ENCODE results near the gene FABP3.

FABP3 gene

GRCh38 chr1:31373056-31373896 is at the start of gene FABP3:
TSS of gene FABP3 (minus strand) at chr1:31373076. CDS start at chr1:31373014, 62 bp downstream.
- peak; percentile 42 for DNase-seq

GRCh38 chr1:31421371-31422040 is 48.6 kb upstream of the FABP3 start:
- no peak for DNase-seq

GRCh38 chr1:31420716-31421115 is 47.8 kb upstream of the FABP3 start:
- DNase-seq = no peak

DNA sequence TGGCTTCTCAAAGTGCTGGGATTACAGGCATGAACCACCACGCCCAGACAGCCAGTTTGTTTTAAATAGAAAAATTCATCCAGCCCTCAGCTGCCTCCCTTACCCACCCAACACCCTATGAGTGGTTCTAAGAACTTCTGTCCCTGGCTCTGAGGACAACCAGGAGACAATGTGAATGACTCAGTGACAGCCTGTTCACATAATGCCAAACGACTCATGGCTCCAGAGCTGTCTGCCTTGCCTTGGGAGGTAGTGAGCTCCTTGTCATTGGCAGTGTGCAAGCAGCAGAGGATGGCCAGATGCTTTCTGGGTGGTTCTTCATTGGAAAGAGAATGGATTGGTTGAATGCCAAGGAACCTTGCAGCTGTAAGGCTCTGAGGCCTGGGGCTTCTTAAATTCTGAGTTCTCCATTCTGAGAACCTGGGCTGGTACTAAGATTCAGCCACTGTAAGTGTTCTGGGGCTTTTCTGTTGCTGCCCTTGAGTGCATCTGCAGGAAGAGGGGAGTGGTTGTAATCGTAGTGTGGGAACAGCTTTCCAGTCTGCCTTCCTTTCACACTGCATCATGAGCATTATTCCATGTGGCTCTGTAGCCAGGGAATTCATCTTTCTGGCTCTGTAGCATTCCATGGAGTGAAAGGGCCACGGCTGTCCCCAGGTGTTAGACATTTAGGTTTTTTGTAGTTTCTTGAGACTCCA is 45.9 kb upstream of the FABP3 start:
- DNase-seq = no peak

DNA sequence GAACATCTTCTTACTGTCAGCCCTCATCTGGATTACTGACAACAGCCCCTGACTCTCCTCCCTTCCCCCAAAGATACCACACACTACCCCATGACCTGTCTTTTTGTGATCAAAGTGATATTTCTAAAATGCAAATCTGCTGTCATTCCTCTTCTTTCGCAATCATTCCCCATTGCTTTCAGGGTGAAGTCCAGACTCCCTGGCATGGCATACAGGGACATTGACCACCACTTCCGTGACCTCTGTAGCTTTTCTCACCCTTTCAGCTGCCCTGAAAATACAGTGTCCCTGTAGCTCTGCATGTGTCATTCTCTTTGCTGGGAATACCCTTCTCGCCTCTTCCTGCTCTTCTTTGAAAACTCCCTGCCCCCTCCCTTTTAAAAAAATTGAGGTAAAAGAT is 44.3 kb upstream of the FABP3 start:
- DNase-seq = no peak

GRCh38 chr1:31416101-31416736 is 43.3 kb upstream of the FABP3 start:
- DNase-seq = no peak

DNA sequence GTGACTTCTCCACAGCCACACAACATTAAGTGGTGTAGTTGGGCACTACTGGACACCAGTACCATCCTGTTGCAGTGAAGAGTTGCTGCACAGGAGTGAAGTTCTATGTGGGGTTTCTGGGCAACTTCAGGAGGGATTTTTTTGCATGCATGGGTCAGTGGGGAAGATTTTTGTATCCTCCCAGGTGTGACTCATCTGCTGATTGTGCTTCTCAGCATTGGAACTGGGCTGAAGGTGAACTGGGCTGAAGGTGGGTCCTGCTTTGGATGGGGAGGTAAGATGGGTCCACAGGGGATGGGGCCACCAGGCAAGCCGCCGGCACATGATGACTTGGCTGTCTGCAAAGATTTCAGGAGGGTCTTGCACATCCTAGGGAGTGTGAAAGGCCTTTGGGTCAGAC is 42.8 kb upstream of the FABP3 start:
- no peak for DNase-seq

DNA sequence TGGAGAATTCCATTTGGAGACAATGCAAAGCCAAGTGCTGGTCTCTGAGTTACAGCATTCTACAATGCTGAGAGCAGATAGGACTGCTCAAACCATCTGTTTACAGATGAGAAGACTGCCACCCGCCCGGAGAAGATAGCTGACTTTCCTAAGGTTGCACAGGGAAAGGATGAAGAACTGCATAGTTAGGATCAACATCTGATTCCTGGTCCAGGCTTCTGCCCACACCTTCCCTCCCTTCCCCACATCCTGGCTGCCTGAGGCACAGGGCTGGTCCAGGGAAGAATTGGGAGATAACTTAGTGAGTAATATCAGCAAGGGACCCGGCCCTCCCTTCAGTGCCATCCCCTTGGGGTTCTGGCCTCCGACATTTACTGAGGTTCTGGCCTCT is 42.1 kb upstream of the FABP3 start:
- DNase-seq = no peak

- DNase-seq = peak; percentile 30
Observed at GRCh38 chr1:31413405-31414001, 40.6 kb upstream of the FABP3 start.

DNA sequence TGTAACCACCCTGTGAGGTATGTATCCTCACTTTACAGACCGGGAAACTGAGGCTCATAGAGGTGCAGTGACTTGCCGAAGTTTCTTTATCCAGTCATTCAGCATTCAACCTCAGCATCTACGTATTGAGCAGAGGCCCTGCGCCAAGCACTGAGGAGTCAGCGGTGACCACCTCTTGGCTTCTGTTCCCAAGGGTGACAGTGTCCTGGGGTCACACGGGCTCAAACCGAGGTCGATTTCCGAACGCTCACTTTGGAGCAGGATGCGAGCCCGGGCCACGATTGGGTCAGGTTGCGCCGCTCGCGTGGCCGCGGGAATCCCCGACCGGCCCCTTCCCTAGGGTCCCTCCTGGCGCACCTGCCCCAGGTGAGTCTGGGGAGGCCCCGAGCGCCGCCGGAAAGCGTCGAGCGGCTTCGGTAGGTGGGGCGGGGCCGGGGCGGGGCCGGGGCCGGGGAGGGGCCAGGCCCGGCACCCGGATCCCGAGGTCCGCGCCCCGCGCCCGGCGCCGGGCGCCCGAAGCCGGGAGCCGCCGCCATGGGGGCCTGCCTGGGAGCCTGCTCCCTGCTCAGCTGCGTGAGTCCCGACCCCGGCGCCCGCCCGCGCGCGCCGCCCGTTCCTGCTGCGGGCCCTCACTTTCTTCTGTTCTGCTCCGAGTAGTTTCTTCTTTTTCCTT is 40.0 kb upstream of the FABP3 start, which contains the start of gene SERINC2:
SERINC2 (plus strand) TSS at position 482 of the 673 bp plus-strand sequence; CDS start at position 535, 53 bp downstream.
- peak; percentile 29 for DNase-seq

GRCh38 chr1:31412205-31412604 is 39.3 kb upstream of the FABP3 start:
- no peak for DNase-seq

- DNase-seq = no peak
Observed at GRCh38 chr1:31410871-31411270, 38.0 kb upstream of the FABP3 start.

- no peak for DNase-seq
Observed at GRCh38 chr1:31409946-31410858, 37.3 kb upstream of the FABP3 start.

DNA sequence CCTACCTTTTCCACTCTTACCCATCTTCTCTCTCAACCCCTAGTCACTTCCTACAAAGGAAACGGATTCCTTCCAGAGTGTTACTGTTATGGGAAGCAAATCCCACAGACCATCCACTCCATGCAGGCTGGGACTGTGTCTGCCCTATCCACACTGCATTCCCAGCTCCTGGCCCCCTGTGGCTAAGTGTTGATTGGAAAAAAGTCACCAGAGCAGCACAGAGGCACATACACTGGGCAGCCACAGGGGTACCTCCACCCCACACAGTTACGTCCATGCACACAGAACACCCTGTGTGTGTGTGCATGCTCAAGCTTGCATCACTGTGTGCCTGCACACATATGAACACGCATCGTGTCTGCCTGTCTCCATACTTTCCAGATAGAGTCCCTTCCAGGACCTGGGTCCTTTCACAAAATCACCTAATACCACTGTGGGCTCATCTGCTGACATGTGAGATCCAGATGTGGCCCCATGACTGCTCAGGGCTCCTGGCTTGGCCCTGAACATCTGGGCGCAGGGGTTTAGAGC is 36.0 kb upstream of the FABP3 start:
- no peak for DNase-seq

DNA sequence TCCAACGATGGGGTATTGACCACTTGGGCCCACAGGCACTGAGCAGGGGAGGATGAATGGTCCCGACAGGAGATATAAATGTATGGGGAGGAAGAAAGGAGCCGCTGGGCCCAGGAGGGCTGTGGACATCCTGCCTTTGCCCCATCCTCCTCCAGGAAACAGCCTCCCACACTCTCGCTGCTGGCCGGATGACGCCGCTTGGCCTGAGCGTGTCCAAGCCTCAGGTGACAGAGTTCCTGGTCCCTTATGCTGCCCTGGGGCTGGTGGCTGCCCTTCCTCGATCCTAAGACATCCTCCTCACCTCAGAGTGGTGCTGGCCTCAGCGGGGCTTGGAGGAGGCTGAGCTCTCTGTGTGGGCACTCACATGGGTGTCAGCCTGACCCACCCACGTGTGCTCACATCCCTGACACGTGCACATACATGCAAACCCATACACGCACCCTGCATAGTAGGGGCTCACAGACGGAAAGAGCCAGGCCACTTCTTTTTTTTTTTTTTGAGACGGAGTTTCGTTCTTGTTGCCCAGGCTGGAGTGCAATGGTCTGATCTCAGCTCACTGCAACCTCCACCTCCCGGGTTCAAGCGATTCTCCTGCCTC is 34.3 kb upstream of the FABP3 start:
- DNase-seq = no peak

DNA sequence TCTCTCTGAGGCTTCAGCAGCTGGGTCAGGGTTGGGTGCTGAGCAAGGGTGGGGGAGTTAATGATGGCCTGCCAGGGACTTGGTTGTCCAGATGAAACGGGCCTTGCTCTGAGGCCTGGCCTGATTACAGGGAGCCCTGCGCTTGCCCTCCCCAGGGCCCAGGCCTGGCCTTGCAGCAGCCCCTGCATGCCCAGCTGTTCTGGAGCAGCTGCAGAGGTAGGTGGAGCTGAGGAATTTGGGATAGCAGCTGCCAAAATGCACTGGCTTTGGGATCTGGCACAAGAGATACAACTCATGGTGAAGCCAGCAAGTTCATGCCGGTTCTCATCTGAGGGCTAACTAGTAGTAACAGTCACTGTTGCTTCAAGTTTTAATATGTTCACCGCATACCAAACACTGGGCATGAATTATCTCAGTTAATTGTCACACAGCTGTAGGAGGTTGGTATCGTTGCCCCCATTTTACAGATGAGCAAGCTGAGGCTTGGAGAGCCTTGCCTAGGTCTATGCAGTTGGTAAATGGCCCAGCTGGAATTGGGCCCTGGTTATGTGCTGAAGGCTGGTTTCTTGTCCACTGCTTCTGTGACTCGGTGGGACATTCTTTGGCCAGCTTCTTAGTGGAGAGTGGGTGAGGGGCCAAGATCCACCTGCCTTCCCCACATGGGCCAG is 32.8 kb upstream of the FABP3 start:
- DNase-seq = no peak

- no peak for DNase-seq
Observed at GRCh38 chr1:31401241-31401640, 28.4 kb upstream of the FABP3 start.

DNA sequence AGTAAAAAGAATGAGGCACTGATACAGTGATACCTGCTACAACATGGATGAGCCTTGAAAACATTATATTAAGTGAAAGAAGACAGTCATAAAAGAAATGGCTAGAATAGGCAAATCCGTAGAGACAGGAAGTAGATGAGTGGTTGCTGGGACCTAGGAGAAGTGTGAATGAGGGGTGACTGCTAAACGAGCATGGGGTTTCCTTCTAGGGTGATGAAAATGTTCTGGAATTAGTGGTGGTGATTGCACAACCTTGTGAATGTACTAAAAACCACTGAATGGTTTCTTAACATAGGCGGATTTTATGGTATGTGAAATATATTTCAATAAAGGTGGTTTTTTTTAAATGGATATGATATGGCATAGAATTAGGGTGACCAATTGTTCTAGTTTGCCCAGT is 27.5 kb upstream of the FABP3 start:
- no peak for DNase-seq

GRCh38 chr1:31399976-31400375 is 27.1 kb upstream of the FABP3 start:
- no peak for DNase-seq

GRCh38 chr1:31398246-31398645 is 25.4 kb upstream of the FABP3 start:
- DNase-seq = no peak

All from stimulated activated CD8-positive, alpha-beta memory T cell treated with anti-CD3 and anti-CD28 coated beads, Interleukin-4, amount 100 ng/mL, for 48 hours (primary cell).